Smooth muscle cell (in vitro differentiated cells): ENCODE measurements around the gene ROBO1. TPM values are rescaled to one million over a fixed set of nuclear protein-coding genes. Genes with fewer than 3 reads are reported as not detected.
A peak's percentile ranks its signal among the peaks of the same experiment; 100 is the strongest.

Experiments used
- DNase-seq: peaks from one replicate; lab custom pipeline; 2025; ENCODE audit not compliant: unreplicated experiment; lab: John Stamatoyannopoulos, UW
- H2AFZ ChIP-seq: fragments of 200-600 bp; sonication (generic); 2 replicates; pipeline ENCODE4 v1.6.0; 2016; ENCODE audit warnings: antibody characterized with exemption, low read depth, mild to moderate bottlenecking
- H3F3A ChIP-seq: fragments of 200-600 bp; sonication (generic); 2 replicates; pipeline ENCODE4 v1.6.0; 2017; ENCODE audit warnings: antibody characterized with exemption, low read depth
- H3K27ac ChIP-seq: fragments of 200-600 bp; sonication (generic); 2 replicates; pipeline ENCODE4 v1.5.1; 2016; ENCODE audit warnings: low read depth, mild to moderate bottlenecking
- H3K27me3 ChIP-seq: fragments of 200-600 bp; sonication (generic); 2 replicates; pipeline ENCODE4 v1.6.1; 2016; ENCODE audit warnings: low read depth, mild to moderate bottlenecking
- H3K36me3 ChIP-seq: fragments of 200-600 bp; sonication (generic); 2 replicates; pipeline ENCODE4 v1.5.1; 2016; ENCODE audit warnings: low read depth
- H3K4me1 ChIP-seq: fragments of 200-600 bp; sonication (generic); 2 replicates; pipeline ENCODE4 v1.5.1; 2016; ENCODE audit warnings: low read depth
- H3K4me2 ChIP-seq: fragments of 200-600 bp; sonication (generic); 2 replicates; pipeline ENCODE4 v1.6.0; 2016; ENCODE audit warnings: mild to moderate bottlenecking
- H3K4me3 ChIP-seq: fragments of 200-600 bp; sonication (generic); 2 replicates; pipeline ENCODE4 v1.5.1; 2016; ENCODE audit warnings: mild to moderate bottlenecking
- H3K79me2 ChIP-seq: fragments of 200-600 bp; sonication (generic); 2 replicates; pipeline ENCODE4 v1.6.0; 2016; ENCODE audit warnings: low read depth, mild to moderate bottlenecking
- H3K9ac ChIP-seq: fragments of 200-600 bp; sonication (generic); 2 replicates; pipeline ENCODE4 v1.6.0; 2016; ENCODE audit warnings: low read depth
- H3K9me3 ChIP-seq: fragments of 200-600 bp; sonication (generic); replicated peaks from 2 replicates; pipeline ENCODE4 v1.5.1; 2016; ENCODE audit warnings: low read depth
- H4K20me1 ChIP-seq: fragments of 200-600 bp; sonication (generic); 2 replicates; pipeline ENCODE4 v1.6.0; 2016; ENCODE audit warnings: low read depth
- WGBS: methylation state at CpG from one replicate; pipeline ENCODE4 v1.1.7; 2016; ENCODE audit warnings: low lambda C conversion rate; 5-methylcytosine and 5-hydroxymethylcytosine counted together
- polyA plus RNA-seq: library from polyadenylated mRNA; unstranded; fragments of >200 nt; fragmentation: Nextera tagmentation; extraction: Ambion mirVana; gene quantifications from 2 replicates; pipeline ENCODE4 v1.2.1, GENCODE V29; 2016
- total RNA-seq: library from RNA; depleted of rRNA; stranded (reverse); fragments of >200 nt; gene quantifications from 2 replicates; pipeline ENCODE4 v1.2.3, GENCODE V29; 2014
- TF ChIP-seq, protein P1 (sequence below): fragments of 200-600 bp; sonication (generic); IDR thresholded peaks from 2 replicates; pipeline ENCODE4 v1.5.1; 2017; ENCODE audit warnings: borderline replicate concordance, mild to moderate bottlenecking, antibody characterized with exemption; ENCODE audit not compliant: insufficient read depth, poor library complexity, severe bottlenecking

ROBO1 gene
- total and polyA plus RNA-seq, 2 experiments from 2014 or later: 30.5 to 79.5 TPM

DNA sequence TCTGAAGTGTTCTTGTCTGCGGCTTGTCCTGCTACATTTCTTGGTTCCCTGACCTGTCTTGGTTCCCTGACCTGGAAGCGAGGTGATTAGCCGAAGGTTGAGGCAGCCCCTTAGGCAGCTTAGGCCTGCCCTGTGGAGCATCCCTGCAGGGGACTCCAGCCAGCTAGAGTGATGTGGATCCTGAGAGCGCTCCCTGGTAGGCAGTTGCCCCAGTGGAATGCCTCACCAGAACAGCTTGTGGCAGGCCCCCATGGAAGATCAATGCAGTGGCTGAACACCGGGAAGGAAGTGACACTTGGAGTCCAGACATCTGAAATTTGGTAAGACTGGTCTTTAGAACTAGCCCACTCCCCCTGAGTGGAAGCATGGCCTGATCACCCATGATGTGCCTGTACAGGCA lies 5.5 kb upstream of the ROBO1 start:
- Histone ChIP-seq H3F3A (no peaks in the 10 kb centered on the region), H3K9ac (no peak overlapping the region), H3K36me3 (no peaks in the 10 kb centered on the region), H3K27me3 (peaks cover 13% of the 10 kb centered on the region), H3K4me2 (no peak overlapping the region), H4K20me1 (no peaks in the 10 kb centered on the region), H3K27ac (no peak overlapping the region), H3K9me3 (no peaks in the 10 kb centered on the region), H3K4me3 (no peak overlapping the region), H3K79me2 (no peaks in the 10 kb centered on the region), H3K4me1 (no peaks in the 10 kb centered on the region), H2AFZ (no peak overlapping the region)
- WGBS: 95% methylated on average over 5 of the region's 5 CpGs
- TF ChIP-seq, protein P1, sequence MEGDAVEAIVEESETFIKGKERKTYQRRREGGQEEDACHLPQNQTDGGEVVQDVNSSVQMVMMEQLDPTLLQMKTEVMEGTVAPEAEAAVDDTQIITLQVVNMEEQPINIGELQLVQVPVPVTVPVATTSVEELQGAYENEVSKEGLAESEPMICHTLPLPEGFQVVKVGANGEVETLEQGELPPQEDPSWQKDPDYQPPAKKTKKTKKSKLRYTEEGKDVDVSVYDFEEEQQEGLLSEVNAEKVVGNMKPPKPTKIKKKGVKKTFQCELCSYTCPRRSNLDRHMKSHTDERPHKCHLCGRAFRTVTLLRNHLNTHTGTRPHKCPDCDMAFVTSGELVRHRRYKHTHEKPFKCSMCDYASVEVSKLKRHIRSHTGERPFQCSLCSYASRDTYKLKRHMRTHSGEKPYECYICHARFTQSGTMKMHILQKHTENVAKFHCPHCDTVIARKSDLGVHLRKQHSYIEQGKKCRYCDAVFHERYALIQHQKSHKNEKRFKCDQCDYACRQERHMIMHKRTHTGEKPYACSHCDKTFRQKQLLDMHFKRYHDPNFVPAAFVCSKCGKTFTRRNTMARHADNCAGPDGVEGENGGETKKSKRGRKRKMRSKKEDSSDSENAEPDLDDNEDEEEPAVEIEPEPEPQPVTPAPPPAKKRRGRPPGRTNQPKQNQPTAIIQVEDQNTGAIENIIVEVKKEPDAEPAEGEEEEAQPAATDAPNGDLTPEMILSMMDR: no peak
- DNase-seq: no peak

DNA sequence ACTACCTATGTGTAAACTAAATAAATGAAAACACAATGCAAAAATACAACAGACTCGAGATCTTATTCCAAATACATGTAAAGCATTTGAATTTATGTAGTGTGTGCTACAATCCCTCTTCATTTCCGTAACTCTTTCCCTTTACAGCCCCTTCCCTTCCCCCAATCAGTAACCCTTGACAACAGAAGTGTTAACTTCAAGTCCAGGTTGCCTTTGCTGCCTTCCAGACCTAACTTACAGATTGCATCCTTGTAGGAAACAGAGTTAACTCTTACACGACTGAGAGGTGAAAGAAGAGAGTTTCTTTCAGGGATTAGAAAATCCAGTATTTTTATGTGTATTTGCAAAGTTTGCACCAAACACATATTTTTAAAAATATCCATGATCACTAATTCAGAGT lies 1.4 kb upstream of the ROBO1 start:
- Histone ChIP-seq H4K20me1 (no peaks in the 10 kb centered on the region), H2AFZ (no peak overlapping the region), H3K4me2 (no peak overlapping the region), H3K79me2 (no peaks in the 10 kb centered on the region), H3K4me1 (peaks cover 10% of the 10 kb centered on the region), H3F3A (no peaks in the 10 kb centered on the region), H3K27me3 (peaks cover 54% of the 10 kb centered on the region), H3K9ac (no peak overlapping the region), H3K9me3 (no peaks in the 10 kb centered on the region), H3K36me3 (no peaks in the 10 kb centered on the region), H3K27ac (no peak overlapping the region), H3K4me3 (no peak overlapping the region)
- 16% methylated on average over 3 of the region's 3 CpGs for WGBS
- DNase-seq: no peak
- TF ChIP-seq, protein P1: no peak

DNA sequence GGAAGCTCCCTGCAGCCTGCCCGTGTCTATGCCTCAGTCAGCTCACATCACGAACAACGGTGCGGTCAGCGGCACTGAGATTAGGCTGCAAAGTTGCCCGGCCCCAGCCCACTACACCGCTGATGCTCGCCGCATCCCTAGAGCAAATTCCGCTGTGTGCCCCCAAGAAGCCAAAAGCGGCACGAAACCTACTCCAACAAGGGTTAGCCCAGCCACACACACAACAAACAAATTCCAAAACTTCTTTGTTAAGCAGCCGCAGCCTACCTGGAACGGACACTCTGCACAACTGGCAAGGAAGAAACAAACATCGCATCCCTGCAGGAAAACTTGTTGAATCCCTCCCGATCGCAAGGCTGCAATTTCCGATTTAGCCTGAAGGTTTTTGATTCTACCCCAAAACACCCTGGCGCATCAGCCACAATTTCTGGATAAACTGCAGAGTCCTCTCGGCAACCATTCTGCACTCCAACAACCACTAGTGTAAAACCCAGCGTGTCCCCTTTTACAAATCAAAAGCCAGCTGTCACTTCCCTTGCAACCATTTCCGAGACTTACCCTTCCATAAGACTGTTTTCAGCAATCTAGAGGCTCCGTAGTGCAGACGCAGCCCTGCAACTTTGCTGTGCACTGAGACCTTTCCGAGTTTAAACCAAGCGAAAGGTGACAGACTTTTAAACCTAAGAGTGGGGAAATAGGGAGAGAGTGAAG lies 449 bp downstream of the ROBO1 start:
- H3K4me1 ChIP-seq: peaks cover 10% of the 10 kb centered on the region
- no peaks in the 10 kb centered on the region for H3K36me3 ChIP-seq
- DNase-seq: no peak
- peak overlapping the region; percentile 50 for H3K4me3 ChIP-seq
- peaks cover 65% of the 10 kb centered on the region for H3K27me3 ChIP-seq
- 5% methylated on average over 26 of the region's 26 CpGs for WGBS
- peak overlapping the region; percentile 87 for H2AFZ ChIP-seq
- H3K9ac ChIP-seq: no peak overlapping the region
- H3F3A ChIP-seq: no peaks in the 10 kb centered on the region
- H4K20me1 ChIP-seq: no peaks in the 10 kb centered on the region
- H3K4me2 ChIP-seq: peak overlapping the region; percentile 84
- no peak overlapping the region for H3K27ac ChIP-seq
- TF ChIP-seq, protein P1: no peak
- no peaks in the 10 kb centered on the region for H3K79me2 ChIP-seq
- no peaks in the 10 kb centered on the region for H3K9me3 ChIP-seq

DNA sequence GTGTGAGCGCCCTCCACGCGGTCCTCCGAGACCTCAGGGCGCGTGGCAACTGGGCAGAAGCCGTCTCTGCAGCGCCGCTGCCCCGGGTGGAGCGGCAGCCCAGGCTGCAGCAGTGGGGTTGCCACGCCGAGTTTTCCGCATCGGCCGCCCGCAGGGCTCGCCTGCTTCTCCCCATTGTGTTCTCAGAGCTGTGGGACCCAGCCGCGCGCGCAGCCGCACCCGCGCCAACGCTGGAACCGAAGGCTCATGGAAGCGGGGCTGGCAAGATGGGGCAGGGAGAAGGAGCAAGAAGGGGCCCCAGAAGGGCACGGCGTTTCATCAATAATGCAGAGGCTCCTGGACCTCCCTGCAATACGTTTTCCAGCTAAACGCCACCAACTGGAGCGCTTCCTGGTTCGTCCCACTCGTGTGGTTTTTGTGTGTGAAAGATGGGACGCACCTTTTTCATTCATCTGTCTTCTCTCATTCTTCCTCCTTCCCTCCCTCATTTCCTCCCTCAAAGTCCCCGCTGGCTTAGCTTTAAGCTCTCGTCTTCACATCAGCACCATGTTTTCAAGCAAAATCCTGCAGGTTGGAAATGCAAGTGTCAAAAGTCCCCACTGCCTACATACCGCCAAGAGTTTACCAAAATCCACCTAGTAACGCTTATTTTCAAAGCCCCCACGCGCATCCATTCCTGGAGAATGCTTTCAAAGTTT lies 1.2 kb downstream of the ROBO1 start:
- H3K4me3 ChIP-seq: peak overlapping the region; percentile 50
- 4% methylated on average over 41 of the region's 42 CpGs for WGBS
- TF ChIP-seq, protein P1: no peak
- H3K4me1 ChIP-seq: peaks cover 10% of the 10 kb centered on the region
- no peaks in the 10 kb centered on the region for H3F3A ChIP-seq
- H3K4me2 ChIP-seq: peak overlapping the region; percentile 84
- H3K9me3 ChIP-seq: no peaks in the 10 kb centered on the region
- no peak overlapping the region for H3K9ac ChIP-seq
- H2AFZ ChIP-seq: no peak overlapping the region
- H3K79me2 ChIP-seq: no peaks in the 10 kb centered on the region
- H4K20me1 ChIP-seq: no peaks in the 10 kb centered on the region
- no peak overlapping the region for H3K27ac ChIP-seq
- no peak for DNase-seq
- H3K27me3 ChIP-seq: peaks cover 65% of the 10 kb centered on the region
- H3K36me3 ChIP-seq: no peaks in the 10 kb centered on the region
